ENCODE data around the gene WNT5B. TPM values are rescaled to one million over a fixed set of nuclear protein-coding genes. Genes with fewer than 3 reads are reported as not detected.

WNT5B gene
- total RNA-seq, 2 donors from 2014 or later = 2.3 to 3.1 TPM

GRCh38 chr12:1632702-1633101 is 3.7 kb downstream of the WNT5B start:
- ATAC-seq (ENCODE audit: insufficient number of reproducible peaks, low FRiP score, low read depth) = no peak
- no peaks in the 10 kb centered on the region for H3K27me3 ChIP-seq (replicated peaks; ENCODE audit: insufficient read depth)
- no peaks in the 10 kb centered on the region for H3K36me3 ChIP-seq
- no peak overlapping the region for H3K4me3 ChIP-seq
- H3K9me3 ChIP-seq = no peaks in the 10 kb centered on the region
- H3K4me1 ChIP-seq (ENCODE audit: control insufficient read depth in 1 of 2, low read depth in 2 of 2) = peaks cover 6 to 20% of the 10 kb centered on the region in 2 donors
- TF ChIP-seq, protein P1, sequence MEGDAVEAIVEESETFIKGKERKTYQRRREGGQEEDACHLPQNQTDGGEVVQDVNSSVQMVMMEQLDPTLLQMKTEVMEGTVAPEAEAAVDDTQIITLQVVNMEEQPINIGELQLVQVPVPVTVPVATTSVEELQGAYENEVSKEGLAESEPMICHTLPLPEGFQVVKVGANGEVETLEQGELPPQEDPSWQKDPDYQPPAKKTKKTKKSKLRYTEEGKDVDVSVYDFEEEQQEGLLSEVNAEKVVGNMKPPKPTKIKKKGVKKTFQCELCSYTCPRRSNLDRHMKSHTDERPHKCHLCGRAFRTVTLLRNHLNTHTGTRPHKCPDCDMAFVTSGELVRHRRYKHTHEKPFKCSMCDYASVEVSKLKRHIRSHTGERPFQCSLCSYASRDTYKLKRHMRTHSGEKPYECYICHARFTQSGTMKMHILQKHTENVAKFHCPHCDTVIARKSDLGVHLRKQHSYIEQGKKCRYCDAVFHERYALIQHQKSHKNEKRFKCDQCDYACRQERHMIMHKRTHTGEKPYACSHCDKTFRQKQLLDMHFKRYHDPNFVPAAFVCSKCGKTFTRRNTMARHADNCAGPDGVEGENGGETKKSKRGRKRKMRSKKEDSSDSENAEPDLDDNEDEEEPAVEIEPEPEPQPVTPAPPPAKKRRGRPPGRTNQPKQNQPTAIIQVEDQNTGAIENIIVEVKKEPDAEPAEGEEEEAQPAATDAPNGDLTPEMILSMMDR (IDR thresholded peaks at IDR 0.05) = no peak
- H3K27ac ChIP-seq = no peak overlapping the region
- no peak for DNase-seq (ENCODE audit: low spot score)

DNA sequence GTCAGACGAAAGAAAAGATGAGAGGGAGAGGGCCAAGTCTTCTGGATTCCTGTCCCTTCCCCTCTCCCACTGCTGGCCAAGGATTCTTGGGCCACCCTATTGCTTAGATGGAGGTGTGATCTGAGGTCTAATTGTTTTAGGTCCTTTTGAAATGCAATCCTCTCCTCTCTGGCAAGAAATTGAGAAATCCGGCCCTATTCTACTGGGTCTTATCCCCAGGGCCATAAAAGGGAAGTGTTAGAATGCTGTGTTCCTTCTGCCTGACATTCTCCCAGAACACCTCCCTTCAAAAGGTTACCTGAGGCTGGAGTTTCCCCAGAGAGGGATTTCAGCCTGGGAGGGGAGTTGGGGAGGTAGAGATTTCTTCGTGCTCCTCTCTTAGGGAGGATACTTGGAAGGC is 4.4 kb downstream of the WNT5B start:
- Histone ChIP-seq H3K36me3 (no peaks in the 10 kb centered on the region), H3K4me3 (no peak overlapping the region)
- ATAC-seq (ENCODE audit: insufficient number of reproducible peaks, low FRiP score, low read depth) = no peak

DNA sequence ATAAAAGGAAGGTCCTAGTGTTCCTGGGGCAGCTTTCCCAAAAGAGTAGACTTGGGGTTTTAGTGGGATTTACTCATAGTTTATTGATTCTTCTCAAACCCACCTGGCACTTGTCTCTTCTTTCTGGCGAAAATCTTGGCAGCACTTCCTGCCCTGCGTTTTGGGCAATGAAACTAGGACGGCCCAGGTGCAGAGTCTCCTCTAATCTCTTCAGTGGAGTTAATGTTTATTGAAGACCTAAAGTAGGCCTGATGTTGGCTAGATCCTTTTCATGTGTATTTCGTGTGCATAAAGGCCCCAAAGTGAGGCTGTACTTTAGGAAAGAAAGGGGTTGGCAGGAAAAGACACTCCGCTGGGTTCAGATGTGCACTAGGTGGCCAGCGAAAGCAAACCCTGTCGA is 5.1 kb downstream of the WNT5B start:
- H3K4me1 ChIP-seq (ENCODE audit: control insufficient read depth in 1 of 2, low read depth in 2 of 2) = peaks cover 6 to 19% of the 10 kb centered on the region in 2 donors
- ATAC-seq (ENCODE audit: insufficient number of reproducible peaks, low FRiP score, low read depth) = no peak

More for the DNA sequence above, 4.4 kb downstream of the WNT5B start:
- Histone ChIP-seq H3K27ac (no peak overlapping the region), H3K9me3 (no peaks in the 10 kb centered on the region), H3K4me1 (ENCODE audit: control insufficient read depth in 1 of 2, low read depth in 2 of 2) (peaks cover 6 to 20% of the 10 kb centered on the region in 2 donors), H3K27me3 (replicated peaks; ENCODE audit: insufficient read depth) (no peaks in the 10 kb centered on the region)
- no peak for DNase-seq (ENCODE audit: low spot score)
- TF ChIP-seq, protein P1 (IDR thresholded peaks at IDR 0.05) = no peak

GRCh38 chr12:1634590-1635191 is 5.7 kb downstream of the WNT5B start:
- ATAC-seq (ENCODE audit: insufficient number of reproducible peaks, low FRiP score, low read depth) (peak; percentile 37), DNase-seq (ENCODE audit: low spot score) (peak; percentile 33)
- H3K4me3 ChIP-seq = no peak overlapping the region
- H3K27ac ChIP-seq = no peak overlapping the region
- TF ChIP-seq, protein P1 (IDR thresholded peaks at IDR 0.05) = peak; percentile 74
- peaks cover 5 to 14% of the 10 kb centered on the region in 2 donors for H3K4me1 ChIP-seq (ENCODE audit: control insufficient read depth in 1 of 2, low read depth in 2 of 2)
- no peaks in the 10 kb centered on the region for H3K9me3 ChIP-seq
- H3K27me3 ChIP-seq (replicated peaks; ENCODE audit: insufficient read depth) = no peaks in the 10 kb centered on the region
- no peaks in the 10 kb centered on the region for H3K36me3 ChIP-seq

More for the DNA sequence above, 5.1 kb downstream of the WNT5B start:
- TF ChIP-seq, protein P1 (IDR thresholded peaks at IDR 0.05) = no peak
- H3K27me3 ChIP-seq (replicated peaks; ENCODE audit: insufficient read depth) = no peaks in the 10 kb centered on the region
- H3K36me3 ChIP-seq = no peaks in the 10 kb centered on the region
- H3K27ac ChIP-seq = no peak overlapping the region
- DNase-seq (ENCODE audit: low spot score) = no peak
- H3K4me3 ChIP-seq = no peak overlapping the region
- no peaks in the 10 kb centered on the region for H3K9me3 ChIP-seq

GRCh38 chr12:1635301-1636095 is 6.5 kb downstream of the WNT5B start:
- no peak for ATAC-seq (ENCODE audit: insufficient number of reproducible peaks, low FRiP score, low read depth)
- Histone ChIP-seq H3K36me3 (no peaks in the 10 kb centered on the region), H3K27ac (no peak overlapping the region), H3K4me1 (ENCODE audit: control insufficient read depth in 1 of 2, low read depth in 2 of 2) (peaks cover 2 to 7% of the 10 kb centered on the region in 2 donors), H3K4me3 (no peak overlapping the region), H3K27me3 (replicated peaks; ENCODE audit: insufficient read depth) (no peaks in the 10 kb centered on the region), H3K9me3 (no peaks in the 10 kb centered on the region)
- DNase-seq (ENCODE audit: low spot score) = no peak
- TF ChIP-seq, protein P1 (IDR thresholded peaks at IDR 0.05) = no peak

Measured in thoracic aorta (tissue), 2 donors.